HepG2 (cell line): Measurements from ENCODE around the gene HIRA. TPM values are rescaled to one million over a fixed set of nuclear protein-coding genes. Genes with fewer than 3 reads are reported as not detected.

Experiments
- DNMT3B ChIP-seq: conservative IDR thresholded peaks from 2 replicates; pipeline ENCODE4 v1.6.1; 2016; ENCODE audit warnings: missing biosample characterization, control low read depth
- ETV5 ChIP-seq: IDR thresholded peaks from 2 replicates; pipeline ENCODE4 v1.6.1; 2018; ENCODE audit warnings: missing biosample characterization, missing genetic modification reagents, inconsistent platforms, borderline replicate concordance
- EZH2 ChIP-seq: conservative IDR thresholded peaks from 2 replicates; pipeline ENCODE4 v1.6.1; 2012; ENCODE audit warnings: mild to moderate bottlenecking, low read depth, low read length, moderate library complexity
- GATAD1 ChIP-seq: IDR thresholded peaks from 2 replicates; pipeline ENCODE4 v1.6.1; 2016; ENCODE audit warnings: missing genetic modification reagents, missing compliant biosample characterization
- KDM5A ChIP-seq: fragments of 200-600 bp; sonication (generic); IDR thresholded peaks from 2 replicates; pipeline ENCODE4 v1.7.0; 2018; ENCODE audit warnings: antibody characterized with exemption, mild to moderate bottlenecking, low read length, borderline replicate concordance
- REXO4 ChIP-seq: sonication (generic); formaldehyde crosslinking; IDR thresholded peaks from 2 replicates; pipeline ENCODE4 v1.8.0; 2022; ENCODE audit warnings: missing genetic modification reagents, mild to moderate bottlenecking, borderline replicate concordance
- SAP130 ChIP-seq: IDR thresholded peaks from 2 replicates; pipeline ENCODE4 v1.6.1; 2016; ENCODE audit warnings: low read depth
- SP140L ChIP-seq: sonication (generic); formaldehyde crosslinking; IDR thresholded peaks from 2 replicates; pipeline ENCODE4 v1.4.0; 2020; ENCODE audit warnings: missing genetic modification reagents, borderline replicate concordance
- SP4 ChIP-seq: sonication (generic); formaldehyde crosslinking; IDR thresholded peaks from 2 replicates; pipeline ENCODE4 v1.8.1; 2023; ENCODE audit warnings: mild to moderate bottlenecking, missing genetic modification reagents
- TP53 ChIP-seq: sonication (generic); formaldehyde crosslinking; conservative IDR thresholded peaks from 2 replicates; pipeline ENCODE4 v1.4.0; 2020; ENCODE audit warnings: missing genetic modification reagents
- ZMYM4 ChIP-seq: sonication (generic); formaldehyde crosslinking; IDR thresholded peaks from 2 replicates; pipeline ENCODE4 v1.8.1; 2023; ENCODE audit warnings: mild to moderate bottlenecking, missing genetic modification reagents
- ZNF12 ChIP-seq: sonication (generic); formaldehyde crosslinking; IDR thresholded peaks from 2 replicates; pipeline ENCODE4 v1.5.0; 2020; ENCODE audit warnings: missing genetic modification reagents
- ZNF367 ChIP-seq: sonication (generic); formaldehyde crosslinking; IDR thresholded peaks from 2 replicates; pipeline ENCODE4 v1.4.0; 2020; ENCODE audit warnings: missing genetic modification reagents, borderline replicate concordance
- ZNF432 ChIP-seq: sonication (generic); formaldehyde crosslinking; IDR thresholded peaks from 2 replicates; pipeline ENCODE4 v1.5.0; 2020; ENCODE audit warnings: missing genetic modification reagents, mild to moderate bottlenecking, borderline replicate concordance
- ZNF7 ChIP-seq: IDR thresholded peaks from 2 replicates; pipeline ENCODE4 v1.6.1; 2016; ENCODE audit warnings: missing biosample characterization, missing genetic modification reagents
- ZNF749 ChIP-seq: sonication (generic); formaldehyde crosslinking; IDR thresholded peaks from 2 replicates; pipeline ENCODE4 v1.8.0; 2022; ENCODE audit warnings: mild to moderate bottlenecking, missing genetic modification reagents, moderate library complexity, borderline replicate concordance
- ZNF83 ChIP-seq: sonication (generic); formaldehyde crosslinking; IDR thresholded peaks from 2 replicates; pipeline ENCODE4 v1.4.0; 2020; ENCODE audit warnings: missing genetic modification reagents, mild to moderate bottlenecking, borderline replicate concordance
- ZNF839 ChIP-seq: sonication (generic); formaldehyde crosslinking; IDR thresholded peaks from 2 replicates; pipeline ENCODE4 v1.4.0; 2020; ENCODE audit warnings: missing genetic modification reagents, mild to moderate bottlenecking, borderline replicate concordance
- ZNF879 ChIP-seq: sonication (generic); formaldehyde crosslinking; IDR thresholded peaks from 2 replicates; pipeline ENCODE4 v1.8.1; 2023; ENCODE audit warnings: missing genetic modification reagents
- polyA plus RNA-seq, 8 experiments: library from polyadenylated mRNA; depleted of rRNA in 3 of 8; stranded (reverse) in 7 of 8; unstranded in 1 of 8; fragments of >200 nt; fragmentation: Illumina TruSeq in 4 of 8; extraction: Trizol in 4 of 8; gene quantifications; 2 replicates each; pipeline versions ENCODE4 v1.2.1 to v1.2.3, GENCODE V29; 2011 to 2016; ENCODE audit warnings: low read depth in 4 of 8, missing spikeins in 1 of 8, mixed read lengths in 1 of 8; ENCODE audit not compliant: insufficient read depth in 1 of 8
- total RNA-seq, 5 experiments: library from RNA; depleted of rRNA; stranded (reverse); fragments of >200 nt; fragmentation: Illumina TruSeq; extraction: Trizol; gene quantifications; 2 replicates each; pipeline ENCODE4 v1.2.3, GENCODE V29; 2016; ENCODE audit warnings: low read depth in 1 of 5
- TF ChIP-seq, protein P1 (sequence below): sonication (generic); formaldehyde crosslinking; IDR thresholded peaks from 2 replicates; pipeline ENCODE4 v1.5.0; 2020; ENCODE audit warnings: missing genetic modification reagents
- TF ChIP-seq, protein P2 (sequence below): sonication (generic); formaldehyde crosslinking; IDR thresholded peaks from 2 replicates; pipeline ENCODE4 v1.4.0; 2020; ENCODE audit warnings: missing genetic modification reagents
- TF ChIP-seq, protein P3 (sequence below): sonication (generic); formaldehyde crosslinking; IDR thresholded peaks from 2 replicates; pipeline ENCODE4 v1.5.0; 2020; ENCODE audit warnings: mild to moderate bottlenecking, missing genetic modification reagents
- TF ChIP-seq, protein P4 (sequence below): sonication (generic); formaldehyde crosslinking; IDR thresholded peaks from 2 replicates; pipeline ENCODE4 v1.5.0; 2020; ENCODE audit warnings: mild to moderate bottlenecking, missing genetic modification reagents

Gene HIRA
- total and polyA plus RNA-seq, 2 of the 13 experiments (the other 11 are each of a cell fraction or from before 2014, with no cell fraction given) = 21.5 to 29.2 TPM

DNA sequence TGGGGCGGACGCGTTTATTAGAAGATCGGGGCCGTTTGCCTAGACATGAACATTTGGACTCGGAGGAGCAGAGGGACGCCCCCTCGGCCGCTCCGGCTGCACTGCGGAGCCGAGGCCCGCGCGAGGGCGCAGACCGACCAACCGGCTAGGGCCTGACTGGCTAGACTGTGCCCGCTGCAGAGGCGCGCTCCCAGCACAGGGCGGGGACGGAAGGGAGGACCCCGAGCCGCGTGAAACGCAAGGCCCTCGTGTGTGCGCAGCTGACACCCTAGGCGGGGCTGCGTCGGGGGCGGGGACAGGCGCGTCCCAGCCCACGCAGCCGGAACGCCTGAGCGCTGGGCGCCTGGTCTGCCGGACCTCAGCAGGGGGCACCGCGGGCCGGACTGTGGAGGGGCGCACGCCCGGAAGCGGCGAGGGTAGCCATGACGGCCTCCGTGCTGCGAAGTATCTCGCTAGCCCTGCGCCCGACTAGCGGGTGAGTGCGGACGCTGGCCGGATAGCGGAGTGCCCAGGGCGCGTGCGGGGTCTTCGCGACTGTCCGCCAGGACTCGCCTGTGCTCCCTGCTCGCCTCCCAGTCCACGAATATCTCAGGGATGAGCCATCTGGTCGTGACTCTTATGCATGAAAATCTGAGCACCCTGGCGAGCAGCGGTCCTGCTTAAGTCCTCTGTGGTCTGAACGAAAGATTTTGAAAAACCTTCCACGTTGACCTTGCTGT is 759 bp upstream of the HIRA start, which contains the start of gene MRPL40 (continued):
- TF ChIP-seq, protein P1, sequence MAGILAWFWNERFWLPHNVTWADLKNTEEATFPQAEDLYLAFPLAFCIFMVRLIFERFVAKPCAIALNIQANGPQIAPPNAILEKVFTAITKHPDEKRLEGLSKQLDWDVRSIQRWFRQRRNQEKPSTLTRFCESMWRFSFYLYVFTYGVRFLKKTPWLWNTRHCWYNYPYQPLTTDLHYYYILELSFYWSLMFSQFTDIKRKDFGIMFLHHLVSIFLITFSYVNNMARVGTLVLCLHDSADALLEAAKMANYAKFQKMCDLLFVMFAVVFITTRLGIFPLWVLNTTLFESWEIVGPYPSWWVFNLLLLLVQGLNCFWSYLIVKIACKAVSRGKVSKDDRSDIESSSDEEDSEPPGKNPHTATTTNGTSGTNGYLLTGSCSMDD (CRISPR knock-in tag) = no peak
- TF ChIP-seq GATAD1 (CRISPR knock-in tag) (peak; percentile 98), EZH2 (no peak), SP140L (CRISPR knock-in tag) (0 out of 2 replicates have a peak, but pooled peaks have one; percentile 53), KDM5A (peak; percentile 81), ZNF839 (CRISPR knock-in tag) (0 out of 2 replicates have a peak, but pooled peaks have one; percentile 32), SAP130 (peak; percentile 97), TP53 (no peak; the same call in 1 of the 2 replicates), ZNF749 (CRISPR knock-in tag) (no peak; the same call in 1 of the 2 replicates), ZNF83 (CRISPR knock-in tag) (peak; percentile 39; the same call in 1 of the 2 replicates), ETV5 (CRISPR knock-in tag) (peak; percentile 94), ZNF12 (CRISPR knock-in tag) (peak; percentile 80), ZMYM4 (peak; percentile 95), ZNF879 (peak; percentile 87; the same call in 1 of the 2 replicates), DNMT3B (CRISPR knock-in tag) (0 out of 2 replicates have a peak, but pooled peaks have one; percentile 14), ZNF367 (CRISPR knock-in tag) (no peak; the same call in 1 of the 2 replicates), ZNF7 (CRISPR knock-in tag) (0 out of 2 replicates have a peak, but pooled peaks have one; percentile 44), REXO4 (CRISPR knock-in tag) (no peak), ZNF432 (CRISPR knock-in tag) (no peak), SP4 (CRISPR knock-in tag) (peak; percentile 99)
- TF ChIP-seq, protein P2, sequence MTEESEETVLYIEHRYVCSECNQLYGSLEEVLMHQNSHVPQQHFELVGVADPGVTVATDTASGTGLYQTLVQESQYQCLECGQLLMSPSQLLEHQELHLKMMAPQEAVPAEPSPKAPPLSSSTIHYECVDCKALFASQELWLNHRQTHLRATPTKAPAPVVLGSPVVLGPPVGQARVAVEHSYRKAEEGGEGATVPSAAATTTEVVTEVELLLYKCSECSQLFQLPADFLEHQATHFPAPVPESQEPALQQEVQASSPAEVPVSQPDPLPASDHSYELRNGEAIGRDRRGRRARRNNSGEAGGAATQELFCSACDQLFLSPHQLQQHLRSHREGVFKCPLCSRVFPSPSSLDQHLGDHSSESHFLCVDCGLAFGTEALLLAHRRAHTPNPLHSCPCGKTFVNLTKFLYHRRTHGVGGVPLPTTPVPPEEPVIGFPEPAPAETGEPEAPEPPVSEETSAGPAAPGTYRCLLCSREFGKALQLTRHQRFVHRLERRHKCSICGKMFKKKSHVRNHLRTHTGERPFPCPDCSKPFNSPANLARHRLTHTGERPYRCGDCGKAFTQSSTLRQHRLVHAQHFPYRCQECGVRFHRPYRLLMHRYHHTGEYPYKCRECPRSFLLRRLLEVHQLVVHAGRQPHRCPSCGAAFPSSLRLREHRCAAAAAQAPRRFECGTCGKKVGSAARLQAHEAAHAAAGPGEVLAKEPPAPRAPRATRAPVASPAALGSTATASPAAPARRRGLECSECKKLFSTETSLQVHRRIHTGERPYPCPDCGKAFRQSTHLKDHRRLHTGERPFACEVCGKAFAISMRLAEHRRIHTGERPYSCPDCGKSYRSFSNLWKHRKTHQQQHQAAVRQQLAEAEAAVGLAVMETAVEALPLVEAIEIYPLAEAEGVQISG (CRISPR knock-in tag) = peak; percentile 97
- TF ChIP-seq, protein P3, sequence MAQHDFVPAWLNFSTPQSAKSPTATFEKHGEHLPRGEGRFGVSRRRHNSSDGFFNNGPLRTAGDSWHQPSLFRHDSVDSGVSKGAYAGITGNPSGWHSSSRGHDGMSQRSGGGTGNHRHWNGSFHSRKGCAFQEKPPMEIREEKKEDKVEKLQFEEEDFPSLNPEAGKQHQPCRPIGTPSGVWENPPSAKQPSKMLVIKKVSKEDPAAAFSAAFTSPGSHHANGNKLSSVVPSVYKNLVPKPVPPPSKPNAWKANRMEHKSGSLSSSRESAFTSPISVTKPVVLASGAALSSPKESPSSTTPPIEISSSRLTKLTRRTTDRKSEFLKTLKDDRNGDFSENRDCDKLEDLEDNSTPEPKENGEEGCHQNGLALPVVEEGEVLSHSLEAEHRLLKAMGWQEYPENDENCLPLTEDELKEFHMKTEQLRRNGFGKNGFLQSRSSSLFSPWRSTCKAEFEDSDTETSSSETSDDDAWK (CRISPR knock-in tag) = no peak
- TF ChIP-seq, protein P4, sequence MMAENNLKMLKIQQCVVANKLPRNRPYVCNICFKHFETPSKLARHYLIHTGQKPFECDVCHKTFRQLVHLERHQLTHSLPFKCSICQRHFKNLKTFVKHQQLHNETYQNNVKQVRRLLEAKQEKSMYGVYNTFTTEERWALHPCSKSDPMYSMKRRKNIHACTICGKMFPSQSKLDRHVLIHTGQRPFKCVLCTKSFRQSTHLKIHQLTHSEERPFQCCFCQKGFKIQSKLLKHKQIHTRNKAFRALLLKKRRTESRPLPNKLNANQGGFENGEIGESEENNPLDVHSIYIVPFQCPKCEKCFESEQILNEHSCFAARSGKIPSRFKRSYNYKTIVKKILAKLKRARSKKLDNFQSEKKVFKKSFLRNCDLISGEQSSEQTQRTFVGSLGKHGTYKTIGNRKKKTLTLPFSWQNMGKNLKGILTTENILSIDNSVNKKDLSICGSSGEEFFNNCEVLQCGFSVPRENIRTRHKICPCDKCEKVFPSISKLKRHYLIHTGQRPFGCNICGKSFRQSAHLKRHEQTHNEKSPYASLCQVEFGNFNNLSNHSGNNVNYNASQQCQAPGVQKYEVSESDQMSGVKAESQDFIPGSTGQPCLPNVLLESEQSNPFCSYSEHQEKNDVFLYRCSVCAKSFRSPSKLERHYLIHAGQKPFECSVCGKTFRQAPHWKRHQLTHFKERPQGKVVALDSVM = peak; percentile 22; the same call in 1 of the 2 replicates
